Astrocyte (in vitro differentiated cells and primary cell): ENCODE data around the gene ABL2. TPM values are rescaled to one million over a fixed set of nuclear protein-coding genes. Genes with fewer than 3 reads are reported as not detected.

Experiments
- DNase-seq: peaks from one replicate; pipeline ENCODE4 v3.0.0-alpha.2; 2010; ENCODE audit warnings: low read depth
- FAIRE-seq: peaks from 2 replicates; lab custom pipeline; 2011; peaks lifted over from hg19 to GRCh38; lab: Jason Lieb, UNC
- H2AFZ ChIP-seq: 2 replicates; pipeline ENCODE4 v1.6.0; 2012; ENCODE audit warnings: low read depth, low read length, inconsistent platforms
- H3K27ac ChIP-seq: 2 replicates; pipeline ENCODE4 v1.5.1; 2011; ENCODE audit warnings: low read depth, low read length, inconsistent platforms
- H3K27me3 ChIP-seq: 2 replicates; pipeline ENCODE4 v1.6.0; 2011; ENCODE audit warnings: low read length, inconsistent platforms; ENCODE audit not compliant: insufficient read depth
- H3K36me3 ChIP-seq: 2 replicates; pipeline ENCODE4 v1.5.1; 2011; ENCODE audit warnings: low read length, inconsistent platforms; ENCODE audit not compliant: insufficient read depth
- H3K4me1 ChIP-seq: 2 replicates; pipeline ENCODE4 v1.5.1; 2011; ENCODE audit warnings: low read length, inconsistent platforms; ENCODE audit not compliant: insufficient read depth
- H3K4me2 ChIP-seq: 2 replicates; pipeline ENCODE4 v1.6.0; 2012; ENCODE audit warnings: low read length, inconsistent platforms
- H3K4me3 ChIP-seq: 2 replicates; pipeline ENCODE4 v1.5.1; 2011; ENCODE audit warnings: low read depth, mild to moderate bottlenecking, low read length, inconsistent platforms; ENCODE audit not compliant: insufficient read depth
- H3K79me2 ChIP-seq: 2 replicates; pipeline ENCODE4 v1.6.0; 2012; ENCODE audit warnings: mild to moderate bottlenecking, low read length, inconsistent platforms; ENCODE audit not compliant: insufficient read depth
- H3K9ac ChIP-seq: 2 replicates; pipeline ENCODE4 v1.6.0; 2012; ENCODE audit warnings: mild to moderate bottlenecking, low read length, inconsistent platforms
- H3K9me3 ChIP-seq: 2 replicates; pipeline ENCODE4 v1.5.1; 2012; ENCODE audit warnings: low read depth, mild to moderate bottlenecking, low read length, inconsistent platforms; ENCODE audit not compliant: insufficient read depth
- H4K20me1 ChIP-seq: 2 replicates; pipeline ENCODE4 v1.6.0; 2012; ENCODE audit warnings: low read length, inconsistent platforms; ENCODE audit not compliant: insufficient read depth
- H3K27ac Mint-ChIP-seq: one replicate; pipeline ENCODE4 v1.8.0; 2021; ENCODE audit warnings: mild to moderate bottlenecking, mixed read lengths; ENCODE audit not compliant: unreplicated experiment
- H3K27me3 Mint-ChIP-seq: one replicate; pipeline ENCODE4 v1.8.0; 2021; ENCODE audit warnings: low read depth, mixed read lengths; ENCODE audit not compliant: unreplicated experiment
- H3K36me3 Mint-ChIP-seq: one replicate; pipeline ENCODE4 v1.8.0; 2021; ENCODE audit warnings: low read depth, mixed read lengths; ENCODE audit not compliant: unreplicated experiment
- H3K4me1 Mint-ChIP-seq: one replicate; pipeline ENCODE4 v1.8.0; 2021; ENCODE audit warnings: low read depth, mixed read lengths; ENCODE audit not compliant: unreplicated experiment
- H3K4me3 Mint-ChIP-seq: one replicate; pipeline ENCODE4 v1.8.0; 2021; ENCODE audit warnings: mild to moderate bottlenecking, moderate library complexity, mixed read lengths; ENCODE audit not compliant: unreplicated experiment
- H3K9me3 Mint-ChIP-seq: one replicate; pipeline ENCODE4 v1.8.0; 2021; ENCODE audit warnings: mild to moderate bottlenecking, mixed read lengths; ENCODE audit not compliant: unreplicated experiment
- CTCF ChIP-seq: IDR thresholded peaks from 2 replicates; pipeline ENCODE4 v1.5.1; 2011; ENCODE audit warnings: low read depth, mild to moderate bottlenecking, inconsistent platforms, low read length, moderate library complexity; ENCODE audit not compliant: insufficient read depth
- EZH2 ChIP-seq: IDR thresholded peaks from 2 replicates; pipeline ENCODE4 v1.6.1; 2012; ENCODE audit warnings: mild to moderate bottlenecking, low read length, inconsistent platforms; ENCODE audit not compliant: insufficient read depth
- total RNA-seq: library from RNA; stranded (reverse); gene quantifications from 2 replicates; pipeline ENCODE4 v1.2.1, GENCODE V29; 2021

ABL2 gene
- total RNA-seq, 1 donor from 2014 or later = 110 TPM

GRCh38 chr1:179195376-179195775, 34.1 kb downstream of the ABL2 start:
- no peaks in the 10 kb centered on the region for H3K9me3 Mint-ChIP-seq
- no peak overlapping the region for H3K27ac Mint-ChIP-seq
- Histone ChIP-seq H3K9ac (no peak overlapping the region), H3K4me2 (no peak overlapping the region), H3K27me3 (no peaks in the 10 kb centered on the region), H3K9me3 (no peaks in the 10 kb centered on the region), H3K27ac (no peak overlapping the region), H3K4me1 (no peaks in the 10 kb centered on the region), H4K20me1 (peaks cover 38% of the 10 kb centered on the region), H3K79me2 (peaks cover 61% of the 10 kb centered on the region), H2AFZ (no peak overlapping the region), H3K36me3 (no peaks in the 10 kb centered on the region), H3K4me3 (no peak overlapping the region)
- DNase-seq = no peak
- TF ChIP-seq CTCF (no peak), EZH2 (no peak)
- no peak overlapping the region for H3K4me3 Mint-ChIP-seq
- H3K27me3 Mint-ChIP-seq = no peaks in the 10 kb centered on the region
- no peaks in the 10 kb centered on the region for H3K4me1 Mint-ChIP-seq
- FAIRE-seq = no peak
- peaks cover 2% of the 10 kb centered on the region for H3K36me3 Mint-ChIP-seq

- Mint-ChIP-seq H3K4me1 (no peaks in the 10 kb centered on the region), H3K9me3 (no peaks in the 10 kb centered on the region), H3K27me3 (no peaks in the 10 kb centered on the region), H3K36me3 (peaks cover 4% of the 10 kb centered on the region), H3K4me3 (no peak overlapping the region), H3K27ac (no peak overlapping the region)
- DNase-seq (no peak), FAIRE-seq (peak; percentile 9)
- no peaks in the 10 kb centered on the region for H3K27me3 ChIP-seq
- peaks cover 64% of the 10 kb centered on the region for H3K79me2 ChIP-seq
- no peak overlapping the region for H3K27ac ChIP-seq
- no peak overlapping the region for H3K4me3 ChIP-seq
- peaks cover 27% of the 10 kb centered on the region for H4K20me1 ChIP-seq
- no peak overlapping the region for H3K4me2 ChIP-seq
- no peak overlapping the region for H3K9ac ChIP-seq
- H3K36me3 ChIP-seq = no peaks in the 10 kb centered on the region
- H2AFZ ChIP-seq = no peak overlapping the region
- no peak for TF ChIP-seq CTCF
- TF ChIP-seq EZH2 = no peak
- H3K9me3 ChIP-seq = no peaks in the 10 kb centered on the region
- H3K4me1 ChIP-seq = no peaks in the 10 kb centered on the region
Measured at GRCh38 chr1:179194068-179194537, 35.4 kb downstream of the ABL2 start.

GRCh38 chr1:179190861-179191260, 38.6 kb downstream of the ABL2 start:
- Histone ChIP-seq H3K4me2 (no peak overlapping the region), H3K36me3 (no peaks in the 10 kb centered on the region), H2AFZ (no peak overlapping the region), H3K79me2 (peaks cover 68% of the 10 kb centered on the region), H3K4me3 (no peak overlapping the region), H3K27ac (no peak overlapping the region), H4K20me1 (peaks cover 29% of the 10 kb centered on the region), H3K27me3 (no peaks in the 10 kb centered on the region), H3K9me3 (no peaks in the 10 kb centered on the region), H3K9ac (no peak overlapping the region), H3K4me1 (no peaks in the 10 kb centered on the region)
- Mint-ChIP-seq H3K36me3 (peaks cover 5% of the 10 kb centered on the region), H3K4me1 (peaks cover 4% of the 10 kb centered on the region), H3K9me3 (no peaks in the 10 kb centered on the region), H3K27me3 (no peaks in the 10 kb centered on the region), H3K27ac (no peak overlapping the region), H3K4me3 (no peak overlapping the region)
- FAIRE-seq (no peak), DNase-seq (no peak)
- TF ChIP-seq EZH2 (no peak), CTCF (no peak)
